Measurements from ENCODE around the gene SH3PXD2A.

Gene SH3PXD2A

DNA sequence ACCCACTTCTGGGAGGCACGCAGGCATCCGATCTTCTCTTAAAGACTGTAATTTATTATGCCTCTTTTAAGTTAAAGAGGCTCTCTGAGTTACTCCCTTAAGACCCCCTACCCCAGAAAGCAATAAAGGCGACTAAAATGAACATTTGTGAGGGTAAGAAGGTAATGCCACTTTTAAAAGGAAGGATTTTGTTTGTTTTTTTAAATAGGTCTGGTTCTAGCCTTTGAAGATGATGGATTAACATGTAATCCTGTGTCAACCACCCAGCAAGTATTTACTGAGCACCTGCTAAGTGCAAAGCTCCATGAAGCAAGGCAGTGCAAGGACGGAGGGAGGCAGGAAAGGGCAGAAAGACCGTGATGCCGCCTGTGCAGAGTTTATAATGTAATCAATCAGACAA, 26.1 kb downstream of the SH3PXD2A start:
- Histone ChIP-seq H3K4me1 (no peaks in the 10 kb centered on the region), H3K36me3 (no peaks in the 10 kb centered on the region), H3K4me3 (ENCODE audit: low read depth, low read length) (no peak overlapping the region), H3K9me3 (no peaks in the 10 kb centered on the region), H3K27me3 (no peaks in the 10 kb centered on the region)
- TF ChIP-seq, protein P1, sequence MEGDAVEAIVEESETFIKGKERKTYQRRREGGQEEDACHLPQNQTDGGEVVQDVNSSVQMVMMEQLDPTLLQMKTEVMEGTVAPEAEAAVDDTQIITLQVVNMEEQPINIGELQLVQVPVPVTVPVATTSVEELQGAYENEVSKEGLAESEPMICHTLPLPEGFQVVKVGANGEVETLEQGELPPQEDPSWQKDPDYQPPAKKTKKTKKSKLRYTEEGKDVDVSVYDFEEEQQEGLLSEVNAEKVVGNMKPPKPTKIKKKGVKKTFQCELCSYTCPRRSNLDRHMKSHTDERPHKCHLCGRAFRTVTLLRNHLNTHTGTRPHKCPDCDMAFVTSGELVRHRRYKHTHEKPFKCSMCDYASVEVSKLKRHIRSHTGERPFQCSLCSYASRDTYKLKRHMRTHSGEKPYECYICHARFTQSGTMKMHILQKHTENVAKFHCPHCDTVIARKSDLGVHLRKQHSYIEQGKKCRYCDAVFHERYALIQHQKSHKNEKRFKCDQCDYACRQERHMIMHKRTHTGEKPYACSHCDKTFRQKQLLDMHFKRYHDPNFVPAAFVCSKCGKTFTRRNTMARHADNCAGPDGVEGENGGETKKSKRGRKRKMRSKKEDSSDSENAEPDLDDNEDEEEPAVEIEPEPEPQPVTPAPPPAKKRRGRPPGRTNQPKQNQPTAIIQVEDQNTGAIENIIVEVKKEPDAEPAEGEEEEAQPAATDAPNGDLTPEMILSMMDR (IDR thresholded peaks at IDR 0.05; ENCODE audit: low read depth, low read length) = no peak
- DNase-seq = no peak

DNA sequence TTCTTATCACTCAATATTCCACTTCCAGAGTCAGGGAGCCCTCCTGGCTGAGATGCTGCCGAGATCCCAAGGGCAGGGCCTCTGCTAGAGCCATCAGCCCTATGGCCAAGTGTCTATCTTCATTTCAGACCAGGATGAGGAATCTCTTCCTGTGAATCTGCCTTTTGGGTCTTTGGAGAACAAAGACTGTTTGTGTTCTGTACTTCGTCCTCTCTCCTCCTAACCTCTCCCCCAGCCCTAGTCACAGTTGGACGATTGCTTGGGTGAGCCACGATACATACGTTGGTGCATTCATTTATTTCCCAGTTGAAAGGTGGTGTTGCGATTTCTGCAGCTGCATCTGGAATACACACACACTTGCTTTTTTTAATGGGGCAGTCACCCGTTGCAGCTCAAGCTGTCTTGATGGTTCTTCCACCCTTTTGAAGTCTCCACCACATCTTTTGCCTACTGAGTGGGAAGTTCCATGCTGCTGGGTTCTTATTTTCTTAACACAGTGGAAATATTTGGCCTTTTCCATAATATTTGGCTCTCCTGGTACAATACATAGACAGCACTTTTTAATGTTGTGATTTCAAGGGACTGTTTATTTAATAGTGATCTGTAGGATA, 26.7 kb downstream of the SH3PXD2A start:
- H3K4me1 ChIP-seq = no peaks in the 10 kb centered on the region
- H3K36me3 ChIP-seq = no peaks in the 10 kb centered on the region
- no peak for DNase-seq
- no peaks in the 10 kb centered on the region for H3K27me3 ChIP-seq
- H3K4me3 ChIP-seq (ENCODE audit: low read depth, low read length) = no peak overlapping the region
- TF ChIP-seq, protein P1 (IDR thresholded peaks at IDR 0.05; ENCODE audit: low read depth, low read length) = no peak
- H3K9me3 ChIP-seq = no peaks in the 10 kb centered on the region

DNA sequence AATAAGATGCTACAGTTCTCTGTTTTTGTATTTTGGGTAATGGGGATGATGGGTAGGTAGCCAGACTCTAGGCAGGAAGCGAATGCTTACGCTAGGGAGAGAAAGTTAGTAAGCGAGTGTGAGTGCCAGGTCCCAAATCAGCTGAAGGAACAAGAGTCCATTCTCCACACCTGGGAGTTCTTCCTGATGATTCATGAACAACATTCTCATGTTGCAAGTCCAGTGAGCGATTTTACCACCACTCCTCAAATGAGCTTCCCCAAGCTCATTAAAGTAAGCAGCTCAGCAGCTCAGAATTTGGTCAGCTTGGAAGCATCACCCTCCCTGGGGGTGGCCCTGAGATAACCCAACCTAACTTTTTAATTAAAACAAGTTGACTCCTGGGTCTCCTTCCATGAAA, 27.3 kb downstream of the SH3PXD2A start:
- no peak for DNase-seq
- Histone ChIP-seq H3K4me1 (no peaks in the 10 kb centered on the region), H3K36me3 (no peaks in the 10 kb centered on the region), H3K9me3 (no peaks in the 10 kb centered on the region), H3K4me3 (ENCODE audit: low read depth, low read length) (no peak overlapping the region), H3K27me3 (no peaks in the 10 kb centered on the region)
- TF ChIP-seq, protein P1 (IDR thresholded peaks at IDR 0.05; ENCODE audit: low read depth, low read length) = no peak

DNA sequence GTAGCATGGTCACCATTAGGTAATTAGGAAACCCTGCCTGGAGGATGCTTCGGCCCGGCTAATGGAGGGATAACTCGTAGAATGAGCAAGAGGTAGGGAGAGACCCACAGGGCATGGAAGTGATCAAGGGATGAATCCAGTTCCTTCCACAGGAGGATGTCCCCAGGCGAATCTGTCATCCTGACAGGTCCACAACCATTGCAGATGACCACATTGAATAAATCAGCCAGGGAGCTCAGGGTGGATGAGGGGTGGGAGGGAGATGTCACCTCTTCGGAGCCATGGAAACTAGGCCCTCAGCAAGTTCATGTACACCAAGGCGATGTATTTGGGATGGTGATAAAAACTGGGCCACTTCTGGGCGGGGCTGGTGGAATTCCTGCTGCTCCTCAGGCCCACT, 28.5 kb downstream of the SH3PXD2A start:
- Histone ChIP-seq H3K27me3 (no peaks in the 10 kb centered on the region), H3K9me3 (no peaks in the 10 kb centered on the region), H3K36me3 (no peaks in the 10 kb centered on the region), H3K4me3 (ENCODE audit: low read depth, low read length) (no peak overlapping the region), H3K4me1 (no peaks in the 10 kb centered on the region; the same call in 1 of the 2 replicates)
- no peak for DNase-seq
- TF ChIP-seq, protein P1 (IDR thresholded peaks at IDR 0.05; ENCODE audit: low read depth, low read length) = no peak

DNA sequence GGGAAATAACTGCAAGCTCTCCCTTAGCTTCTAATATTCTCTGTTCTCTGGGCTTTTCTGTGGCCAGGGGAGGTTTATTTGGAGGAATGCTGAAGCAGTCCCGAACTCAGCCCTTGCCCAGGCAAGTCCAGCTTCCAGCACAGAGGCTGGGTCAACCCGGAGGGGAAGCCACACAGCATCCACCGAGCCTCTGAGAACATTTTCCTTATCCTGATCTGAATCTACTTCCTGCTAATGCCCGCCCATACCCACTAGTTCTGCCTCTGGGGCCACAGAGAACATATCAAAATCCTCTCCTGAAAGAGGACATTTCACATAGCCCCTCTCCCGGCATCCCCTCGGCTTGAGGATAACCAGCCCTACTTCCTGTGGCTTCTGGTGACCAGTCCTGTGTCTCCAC, 31.1 kb downstream of the SH3PXD2A start:
- Histone ChIP-seq H3K36me3 (no peaks in the 10 kb centered on the region), H3K27me3 (no peaks in the 10 kb centered on the region), H3K4me1 (peaks cover 2% of the 10 kb centered on the region), H3K4me3 (ENCODE audit: low read depth, low read length) (no peak overlapping the region), H3K9me3 (no peaks in the 10 kb centered on the region)
- TF ChIP-seq, protein P1 (IDR thresholded peaks at IDR 0.05; ENCODE audit: low read depth, low read length) = no peak
- no peak for DNase-seq

DNA sequence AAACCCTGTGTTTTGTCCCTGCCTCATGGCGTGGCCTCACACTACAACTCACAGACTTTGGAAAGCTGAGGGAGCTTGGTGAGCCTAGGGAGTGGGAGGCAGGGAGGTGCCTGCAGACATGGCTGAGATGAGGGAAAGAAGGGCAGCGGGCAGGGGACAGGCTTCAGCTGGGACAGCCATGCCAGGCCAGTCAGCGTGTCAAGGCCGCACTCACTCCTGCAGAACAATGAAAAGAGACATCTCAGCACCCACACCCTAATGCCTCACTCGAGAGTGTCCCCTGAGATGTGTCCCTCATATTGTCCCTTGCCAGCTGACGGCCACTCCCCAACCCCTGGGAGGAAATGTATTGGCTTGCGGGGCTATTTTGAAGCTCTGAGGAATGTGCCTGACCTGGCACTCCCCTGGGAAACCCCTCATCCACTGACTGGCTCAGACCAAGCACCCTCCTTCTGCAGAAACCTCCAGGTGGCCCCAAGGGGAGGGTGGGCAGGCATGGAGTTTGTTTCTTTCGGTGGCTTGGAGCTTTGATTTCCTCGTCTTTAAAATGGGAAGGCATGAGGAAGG, 31.6 kb downstream of the SH3PXD2A start:
- no peak for DNase-seq
- Histone ChIP-seq H3K4me1 (peaks cover 2% of the 10 kb centered on the region), H3K36me3 (no peaks in the 10 kb centered on the region), H3K4me3 (ENCODE audit: low read depth, low read length) (no peak overlapping the region), H3K27me3 (no peaks in the 10 kb centered on the region), H3K9me3 (no peaks in the 10 kb centered on the region)
- TF ChIP-seq, protein P1 (IDR thresholded peaks at IDR 0.05; ENCODE audit: low read depth, low read length) = no peak
